ENCODE results near the gene RNFT2.

RNFT2 gene

GRCh38 chr12:116799955-116800354 lies 61.8 kb downstream of the RNFT2 start:
- H3K9me3 ChIP-seq (ENCODE audit: control insufficient read depth, insufficient read depth, low read length), result no peaks in the 10 kb centered on the region
- H3K36me3 ChIP-seq (ENCODE audit: control insufficient read depth, insufficient read depth, low read length), result peaks cover 11% of the 10 kb centered on the region; the same call in 1 of the 2 replicates
- H3K4me1 ChIP-seq (ENCODE audit: control insufficient read depth, insufficient read depth, low read length), result no peaks in the 10 kb centered on the region
- no peak overlapping the region for H3K27ac ChIP-seq (ENCODE audit: low read depth, low read length)
- no peak overlapping the region for H3K4me3 ChIP-seq (ENCODE audit: low read depth, low read length)
- H3K9ac ChIP-seq (ENCODE audit: low read depth, low read length), result no peak overlapping the region
- no peaks in the 10 kb centered on the region for H3K27me3 ChIP-seq (ENCODE audit: control insufficient read depth, insufficient read depth, low read length)

GRCh38 chr12:116800918-116801317 lies 62.8 kb downstream of the RNFT2 start:
- H3K9ac ChIP-seq (ENCODE audit: low read depth, low read length), result no peak overlapping the region
- no peaks in the 10 kb centered on the region for H3K27me3 ChIP-seq (ENCODE audit: control insufficient read depth, insufficient read depth, low read length)
- peaks cover 11% of the 10 kb centered on the region; the same call in 1 of the 2 replicates for H3K36me3 ChIP-seq (ENCODE audit: control insufficient read depth, insufficient read depth, low read length)
- no peaks in the 10 kb centered on the region for H3K4me1 ChIP-seq (ENCODE audit: control insufficient read depth, insufficient read depth, low read length)
- no peak overlapping the region for H3K27ac ChIP-seq (ENCODE audit: low read depth, low read length)
- no peaks in the 10 kb centered on the region for H3K9me3 ChIP-seq (ENCODE audit: control insufficient read depth, insufficient read depth, low read length)
- no peak overlapping the region for H3K4me3 ChIP-seq (ENCODE audit: low read depth, low read length)

DNA sequence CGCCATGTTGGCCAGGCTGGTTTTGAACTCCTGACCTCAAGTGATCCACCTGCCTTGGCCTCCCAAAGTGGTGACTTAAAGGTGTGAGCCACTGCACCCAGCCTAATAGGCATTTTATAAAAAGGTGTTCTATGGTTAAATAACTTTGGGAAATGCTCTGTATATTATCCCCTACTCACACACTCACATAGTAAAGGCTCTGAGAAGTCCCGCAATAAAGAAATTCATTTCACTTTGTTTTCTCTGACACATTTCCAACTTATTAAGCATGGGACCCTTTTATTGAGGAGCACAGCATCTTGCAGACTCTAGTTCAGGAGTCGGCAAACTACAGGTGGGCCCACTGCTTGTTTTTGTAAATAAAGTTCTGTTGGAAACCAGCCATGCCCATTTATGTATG lies 63.9 kb downstream of the RNFT2 start:
- no peaks in the 10 kb centered on the region for H3K27me3 ChIP-seq (ENCODE audit: control insufficient read depth, insufficient read depth, low read length)
- no peak overlapping the region for H3K27ac ChIP-seq (ENCODE audit: low read depth, low read length)
- H3K4me3 ChIP-seq (ENCODE audit: low read depth, low read length), result no peak overlapping the region
- no peak overlapping the region for H3K9ac ChIP-seq (ENCODE audit: low read depth, low read length)
- peaks cover 11% of the 10 kb centered on the region; the same call in 1 of the 2 replicates for H3K36me3 ChIP-seq (ENCODE audit: control insufficient read depth, insufficient read depth, low read length)
- no peaks in the 10 kb centered on the region for H3K4me1 ChIP-seq (ENCODE audit: control insufficient read depth, insufficient read depth, low read length)
- no peaks in the 10 kb centered on the region for H3K9me3 ChIP-seq (ENCODE audit: control insufficient read depth, insufficient read depth, low read length)

- Histone ChIP-seq H3K36me3 (ENCODE audit: control insufficient read depth, insufficient read depth, low read length) (peaks cover 9% of the 10 kb centered on the region; the same call in 1 of the 2 replicates), H3K27ac (ENCODE audit: low read depth, low read length) (no peak overlapping the region), H3K4me1 (ENCODE audit: control insufficient read depth, insufficient read depth, low read length) (no peaks in the 10 kb centered on the region), H3K4me3 (ENCODE audit: low read depth, low read length) (no peak overlapping the region), H3K27me3 (ENCODE audit: control insufficient read depth, insufficient read depth, low read length) (no peaks in the 10 kb centered on the region), H3K9ac (ENCODE audit: low read depth, low read length) (no peak overlapping the region), H3K9me3 (ENCODE audit: control insufficient read depth, insufficient read depth, low read length) (no peaks in the 10 kb centered on the region)
Measured at GRCh38 chr12:116803013-116803736, 65.1 kb downstream of the RNFT2 start.

DNA sequence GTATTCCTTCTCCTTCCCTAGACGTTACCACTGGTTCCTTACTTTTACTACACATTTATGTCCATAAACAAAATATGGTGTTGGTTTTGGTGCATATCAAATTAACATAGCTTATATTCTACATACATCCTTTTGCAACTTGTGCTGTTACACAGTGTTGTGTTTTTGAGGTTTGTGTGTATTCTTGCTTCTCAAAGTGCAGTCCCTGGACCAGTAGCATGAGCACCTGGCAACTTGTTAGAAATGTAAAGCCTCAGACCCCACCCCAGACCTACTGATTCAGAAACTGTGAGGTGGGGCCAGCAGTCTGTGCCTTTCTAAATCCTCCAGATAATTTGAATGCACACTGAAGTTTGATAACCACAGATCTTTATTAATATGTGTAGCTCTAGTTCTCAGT lies 65.9 kb downstream of the RNFT2 start:
- H3K4me1 ChIP-seq (ENCODE audit: control insufficient read depth, insufficient read depth, low read length), result no peaks in the 10 kb centered on the region
- H3K27me3 ChIP-seq (ENCODE audit: control insufficient read depth, insufficient read depth, low read length), result no peaks in the 10 kb centered on the region
- no peak overlapping the region for H3K9ac ChIP-seq (ENCODE audit: low read depth, low read length)

DNA sequence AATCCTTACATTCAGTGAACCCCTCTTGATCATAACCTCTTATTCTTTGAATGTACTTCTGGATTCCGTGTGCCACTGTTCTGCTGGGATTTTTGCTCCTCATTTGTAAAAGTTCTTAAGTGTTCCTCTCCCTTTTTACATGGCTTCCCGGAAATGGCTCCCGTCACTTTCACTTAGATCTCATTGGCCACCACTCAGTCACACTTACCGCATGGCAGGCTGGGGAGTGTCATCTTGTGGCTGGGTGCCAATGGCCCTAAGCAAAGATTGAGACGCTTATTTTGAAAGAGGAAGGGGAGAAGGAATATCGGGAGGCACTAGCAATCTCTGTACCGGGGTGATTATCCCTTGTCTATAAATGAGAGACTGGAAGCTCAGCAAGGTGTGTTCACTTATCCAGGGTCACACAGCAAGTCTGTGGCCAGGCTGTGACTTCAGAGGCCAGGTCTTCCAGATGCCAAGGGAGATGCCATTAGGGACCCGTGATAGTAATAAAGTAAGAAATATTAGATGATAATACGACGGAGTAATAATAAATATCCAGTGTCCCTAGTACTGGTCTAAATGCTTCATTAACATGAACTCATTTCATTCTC lies 68.8 kb downstream of the RNFT2 start:
- Histone ChIP-seq H3K4me1 (ENCODE audit: control insufficient read depth, insufficient read depth, low read length) (no peaks in the 10 kb centered on the region), H3K36me3 (ENCODE audit: control insufficient read depth, insufficient read depth, low read length) (peaks cover 5% of the 10 kb centered on the region; the same call in 1 of the 2 replicates), H3K9me3 (ENCODE audit: control insufficient read depth, insufficient read depth, low read length) (no peaks in the 10 kb centered on the region), H3K9ac (ENCODE audit: low read depth, low read length) (no peak overlapping the region), H3K27ac (ENCODE audit: low read depth, low read length) (no peak overlapping the region), H3K4me3 (ENCODE audit: low read depth, low read length) (no peak overlapping the region), H3K27me3 (ENCODE audit: control insufficient read depth, insufficient read depth, low read length) (no peaks in the 10 kb centered on the region)

More for the DNA sequence above, 65.9 kb downstream of the RNFT2 start:
- Histone ChIP-seq H3K36me3 (ENCODE audit: control insufficient read depth, insufficient read depth, low read length) (peaks cover 5% of the 10 kb centered on the region; the same call in 1 of the 2 replicates), H3K27ac (ENCODE audit: low read depth, low read length) (no peak overlapping the region), H3K9me3 (ENCODE audit: control insufficient read depth, insufficient read depth, low read length) (no peaks in the 10 kb centered on the region), H3K4me3 (ENCODE audit: low read depth, low read length) (no peak overlapping the region)

GRCh38 chr12:116807546-116807945 lies 69.4 kb downstream of the RNFT2 start:
- Histone ChIP-seq H3K36me3 (ENCODE audit: control insufficient read depth, insufficient read depth, low read length) (peaks cover 5% of the 10 kb centered on the region; the same call in 1 of the 2 replicates), H3K9me3 (ENCODE audit: control insufficient read depth, insufficient read depth, low read length) (no peaks in the 10 kb centered on the region), H3K27me3 (ENCODE audit: control insufficient read depth, insufficient read depth, low read length) (no peaks in the 10 kb centered on the region), H3K4me1 (ENCODE audit: control insufficient read depth, insufficient read depth, low read length) (no peaks in the 10 kb centered on the region), H3K4me3 (ENCODE audit: low read depth, low read length) (no peak overlapping the region), H3K27ac (ENCODE audit: low read depth, low read length) (no peak overlapping the region), H3K9ac (ENCODE audit: low read depth, low read length) (no peak overlapping the region)

- Histone ChIP-seq H3K27ac (ENCODE audit: low read depth, low read length) (no peak overlapping the region), H3K36me3 (ENCODE audit: control insufficient read depth, insufficient read depth, low read length) (peaks cover 5% of the 10 kb centered on the region; the same call in 1 of the 2 replicates), H3K27me3 (ENCODE audit: control insufficient read depth, insufficient read depth, low read length) (no peaks in the 10 kb centered on the region), H3K4me1 (ENCODE audit: control insufficient read depth, insufficient read depth, low read length) (no peaks in the 10 kb centered on the region), H3K9ac (ENCODE audit: low read depth, low read length) (no peak overlapping the region), H3K4me3 (ENCODE audit: low read depth, low read length) (no peak overlapping the region), H3K9me3 (ENCODE audit: control insufficient read depth, insufficient read depth, low read length) (no peaks in the 10 kb centered on the region)
Measured at GRCh38 chr12:116808113-116809105, 70.3 kb downstream of the RNFT2 start.

GRCh38 chr12:116812238-116812637 lies 74.1 kb downstream of the RNFT2 start:
- H3K4me1 ChIP-seq (ENCODE audit: control insufficient read depth, insufficient read depth, low read length), result no peaks in the 10 kb centered on the region
- no peak overlapping the region for H3K27ac ChIP-seq (ENCODE audit: low read depth, low read length)
- no peak overlapping the region for H3K9ac ChIP-seq (ENCODE audit: low read depth, low read length)
- no peaks in the 10 kb centered on the region for H3K9me3 ChIP-seq (ENCODE audit: control insufficient read depth, insufficient read depth, low read length)
- no peaks in the 10 kb centered on the region for H3K27me3 ChIP-seq (ENCODE audit: control insufficient read depth, insufficient read depth, low read length)
- no peaks in the 10 kb centered on the region; the same call in 1 of the 2 replicates for H3K36me3 ChIP-seq (ENCODE audit: control insufficient read depth, insufficient read depth, low read length)
- H3K4me3 ChIP-seq (ENCODE audit: low read depth, low read length), result no peak overlapping the region

GRCh38 chr12:116813271-116814041 lies 75.3 kb downstream of the RNFT2 start:
- Histone ChIP-seq H3K4me1 (ENCODE audit: control insufficient read depth, insufficient read depth, low read length) (peaks cover under 1% of the 10 kb centered on the region; the same call in 1 of the 2 replicates), H3K9ac (ENCODE audit: low read depth, low read length) (no peak overlapping the region), H3K27me3 (ENCODE audit: control insufficient read depth, insufficient read depth, low read length) (no peaks in the 10 kb centered on the region), H3K36me3 (ENCODE audit: control insufficient read depth, insufficient read depth, low read length) (no peaks in the 10 kb centered on the region; the same call in 1 of the 2 replicates), H3K27ac (ENCODE audit: low read depth, low read length) (no peak overlapping the region), H3K4me3 (ENCODE audit: low read depth, low read length) (no peak overlapping the region), H3K9me3 (ENCODE audit: control insufficient read depth, insufficient read depth, low read length) (no peaks in the 10 kb centered on the region)
